Mammary epithelial cell (primary cell): ENCODE results near the gene COL1A2.

Source experiments
- CTCF ChIP-seq, 2 donors: IDR thresholded peaks in 1 of 2; conservative IDR thresholded peaks in 1 of 2; 2 replicates each; pipeline ENCODE4 v1.5.1; 2011 to 2012; ENCODE audit warnings: inconsistent platforms in 2 of 2, low read length in 2 of 2, mild to moderate bottlenecking in 2 of 2, control low read depth in 1 of 2, low read depth in 1 of 2; ENCODE audit not compliant: insufficient read depth in 1 of 2; ENCODE audit errors: extremely low read depth in 1 of 2
- EZH2 ChIP-seq: IDR thresholded peaks from 2 replicates; pipeline ENCODE4 v1.6.1; 2012; ENCODE audit warnings: low read length, inconsistent platforms, borderline replicate concordance

- TF ChIP-seq CTCF (conservative IDR thresholded peaks at IDR 0.05 in 1 of 2, IDR thresholded peaks at IDR 0.05 in 1 of 2; ENCODE audit: extremely low read depth in 1 of 2, insufficient read depth in 1 of 2, low read depth in 1 of 2, low read length in 2 of 2) (no peak), EZH2 (no peak)
Observed at GRCh38 chr7:94382746-94383145, 11.9 kb upstream of the COL1A2 start.
